ENCODE measurements around the gene PACSIN2.

The PACSIN2 gene

DNA sequence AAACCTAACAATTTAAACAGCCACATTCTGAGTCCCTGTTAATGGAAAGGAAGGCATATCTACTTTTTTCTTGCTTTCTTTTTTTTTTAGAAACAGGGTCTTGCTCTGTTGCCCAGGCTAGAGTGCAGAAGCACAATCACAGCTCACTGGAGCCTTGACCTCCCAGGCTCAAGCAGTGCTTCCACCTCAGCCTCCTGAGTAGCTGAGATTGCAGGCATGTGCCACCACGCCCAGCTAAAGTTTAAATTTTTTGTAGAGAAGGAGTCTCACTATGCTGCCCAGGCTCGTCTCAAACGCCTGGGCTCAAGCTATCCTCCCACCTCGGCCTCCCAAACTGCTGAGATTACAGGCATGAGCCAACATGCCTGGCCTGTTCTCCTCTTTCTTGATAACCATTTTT lies 183.2 kb downstream of the PACSIN2 start:
- Histone ChIP-seq H2BK12ac (ENCODE audit: low read length in 2 of 2) (no peak overlapping the region), H3K23ac (ENCODE audit: low read length in 2 of 2) (no peak overlapping the region), H3K14ac (ENCODE audit: low read length in 2 of 2) (no peak overlapping the region), H3K9me3 (ENCODE audit: control insufficient read depth, low read length) (no peaks in the 10 kb centered on the region), H3K27ac (ENCODE audit: low read length, poor library complexity, severe bottlenecking) (no peak overlapping the region), H3K36me3 (ENCODE audit: control insufficient read depth in 1 of 2, insufficient read depth in 2 of 2, low read depth in 1 of 2, low read length in 2 of 2) (peaks cover 44 to 88% of the 10 kb centered on the region in 2 experiments), H3K9ac (ENCODE audit: low read length) (no peak overlapping the region), H2BK120ac (ENCODE audit: low read depth, low read length) (no peak overlapping the region), H3K4me2 (ENCODE audit: low read length, poor library complexity, severe bottlenecking) (no peak overlapping the region), H4K8ac (ENCODE audit: low read length) (no peak overlapping the region), H3K27me3 (ENCODE audit: control insufficient read depth in 1 of 2, insufficient read depth in 1 of 2, low read length in 2 of 2) (no peaks in the 10 kb centered on the region), H2BK5ac (ENCODE audit: low read depth, low read length, poor library complexity, severe bottlenecking) (no peak overlapping the region), H2AK5ac (ENCODE audit: low read length, severe bottlenecking) (no peak overlapping the region), H3K18ac (ENCODE audit: low read depth in 1 of 2, low read length in 2 of 2) (no peak overlapping the region), H3K79me1 (replicated peaks; ENCODE audit: low read length, poor library complexity, severe bottlenecking) (peaks cover 20% of the 10 kb centered on the region), H4K91ac (ENCODE audit: low read length) (no peak overlapping the region), H2AFZ (ENCODE audit: low read depth, low read length) (no peak overlapping the region), H3K4me1 (ENCODE audit: control insufficient read depth, insufficient read depth, low read depth, low read length) (no peaks in the 10 kb centered on the region), H3K4ac (ENCODE audit: low read depth in 1 of 2, low read length in 2 of 2) (no peak overlapping the region), H2BK15ac (ENCODE audit: low read depth, poor library complexity, severe bottlenecking) (no peak overlapping the region), H3K4me3 (ENCODE audit: insufficient read depth in 1 of 2, low read depth in 1 of 2, low read length in 2 of 2) (no peak overlapping the region)
- no peak for DNase-seq
- 100% methylated on average over 3 of the region's 4 CpGs for WGBS

DNA sequence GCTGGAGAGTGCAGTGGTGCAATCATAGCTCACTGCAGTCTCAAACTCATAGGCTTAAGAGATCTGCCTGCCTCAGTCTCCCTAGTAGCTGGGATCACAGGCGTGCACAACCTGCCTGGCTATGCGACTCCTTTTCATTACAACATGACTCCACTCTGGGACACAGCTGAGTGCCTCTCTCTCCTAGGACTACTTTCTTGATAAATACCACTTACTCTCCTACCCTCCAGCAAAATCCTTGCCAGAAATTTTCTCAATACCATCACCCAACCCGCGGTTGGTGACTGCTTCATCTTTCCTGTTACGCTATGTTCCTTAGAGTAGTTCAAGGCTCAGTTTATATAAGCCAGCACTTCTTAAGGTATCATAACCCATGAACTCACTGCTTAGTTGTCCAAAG lies 184.8 kb downstream of the PACSIN2 start:
- WGBS: 97% methylated on average over 5 of the region's 5 CpGs
- H3K4me1 ChIP-seq (ENCODE audit: control insufficient read depth, insufficient read depth, low read depth, low read length): no peaks in the 10 kb centered on the region
- no peak for DNase-seq

DNA sequence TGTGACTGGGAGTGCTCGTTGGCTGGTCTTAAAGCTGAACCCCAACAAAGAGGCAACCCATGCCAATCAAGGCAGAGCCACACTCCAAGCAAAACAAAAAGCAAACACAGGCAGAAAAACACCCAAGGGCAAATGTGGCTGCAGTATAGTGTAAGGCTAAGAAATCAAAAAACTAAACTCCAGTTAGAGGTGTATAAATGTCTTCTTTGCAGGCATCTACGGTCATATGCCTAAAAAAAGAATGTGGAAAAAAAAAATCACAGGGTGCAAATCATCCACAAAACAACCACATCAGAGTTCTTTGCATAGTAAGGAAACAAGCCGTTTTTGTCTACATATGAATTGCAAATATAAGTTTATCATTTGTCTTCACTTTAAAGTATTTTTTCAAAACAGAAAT lies 185.6 kb downstream of the PACSIN2 start:
- Histone ChIP-seq H3K36me3 (ENCODE audit: control insufficient read depth in 1 of 2, insufficient read depth in 2 of 2, low read depth in 1 of 2, low read length in 2 of 2) (peaks cover 50 to 89% of the 10 kb centered on the region in 2 experiments), H3K18ac (ENCODE audit: low read depth in 1 of 2, low read length in 2 of 2) (no peak overlapping the region), H2BK5ac (ENCODE audit: low read depth, low read length, poor library complexity, severe bottlenecking) (no peak overlapping the region), H2BK15ac (ENCODE audit: low read depth, poor library complexity, severe bottlenecking) (no peak overlapping the region), H3K4me3 (ENCODE audit: insufficient read depth in 1 of 2, low read depth in 1 of 2, low read length in 2 of 2) (no peak overlapping the region), H4K8ac (ENCODE audit: low read length) (no peak overlapping the region), H4K91ac (ENCODE audit: low read length) (no peak overlapping the region), H3K27me3 (ENCODE audit: control insufficient read depth in 1 of 2, insufficient read depth in 1 of 2, low read length in 2 of 2) (no peaks in the 10 kb centered on the region), H2AK5ac (ENCODE audit: low read length, severe bottlenecking) (no peak overlapping the region), H2BK120ac (ENCODE audit: low read depth, low read length) (no peak overlapping the region), H3K9ac (ENCODE audit: low read length) (no peak overlapping the region), H2AFZ (ENCODE audit: low read depth, low read length) (no peak overlapping the region), H3K4me1 (ENCODE audit: control insufficient read depth, insufficient read depth, low read depth, low read length) (no peaks in the 10 kb centered on the region), H3K4ac (ENCODE audit: low read depth in 1 of 2, low read length in 2 of 2) (no peak overlapping the region), H3K14ac (ENCODE audit: low read length in 2 of 2) (no peak overlapping the region), H2BK12ac (ENCODE audit: low read length in 2 of 2) (no peak overlapping the region), H3K9me3 (ENCODE audit: control insufficient read depth, low read length) (no peaks in the 10 kb centered on the region), H3K27ac (ENCODE audit: low read length, poor library complexity, severe bottlenecking) (no peak overlapping the region), H3K23ac (ENCODE audit: low read length in 2 of 2) (no peak overlapping the region), H3K4me2 (ENCODE audit: low read length, poor library complexity, severe bottlenecking) (no peak overlapping the region), H3K79me1 (replicated peaks; ENCODE audit: low read length, poor library complexity, severe bottlenecking) (peaks cover 17% of the 10 kb centered on the region)
- no peak for DNase-seq
- WGBS: no CpG with 5 or more reads among the region's 3 CpGs

More for the DNA sequence above, 184.8 kb downstream of the PACSIN2 start:
- Histone ChIP-seq H2BK12ac (ENCODE audit: low read length in 2 of 2) (no peak overlapping the region), H3K4me2 (ENCODE audit: low read length, poor library complexity, severe bottlenecking) (no peak overlapping the region), H2AFZ (ENCODE audit: low read depth, low read length) (no peak overlapping the region), H3K27ac (ENCODE audit: low read length, poor library complexity, severe bottlenecking) (no peak overlapping the region), H3K4ac (ENCODE audit: low read depth in 1 of 2, low read length in 2 of 2) (no peak overlapping the region), H3K23ac (ENCODE audit: low read length in 2 of 2) (no peak overlapping the region), H3K79me1 (replicated peaks; ENCODE audit: low read length, poor library complexity, severe bottlenecking) (peaks cover 12% of the 10 kb centered on the region), H3K4me3 (ENCODE audit: insufficient read depth in 1 of 2, low read depth in 1 of 2, low read length in 2 of 2) (no peak overlapping the region), H3K27me3 (ENCODE audit: control insufficient read depth in 1 of 2, insufficient read depth in 1 of 2, low read length in 2 of 2) (no peaks in the 10 kb centered on the region), H2AK5ac (ENCODE audit: low read length, severe bottlenecking) (no peak overlapping the region), H3K14ac (ENCODE audit: low read length in 2 of 2) (no peak overlapping the region), H3K9ac (ENCODE audit: low read length) (no peak overlapping the region), H2BK5ac (ENCODE audit: low read depth, low read length, poor library complexity, severe bottlenecking) (no peak overlapping the region), H3K9me3 (ENCODE audit: control insufficient read depth, low read length) (no peaks in the 10 kb centered on the region), H4K91ac (ENCODE audit: low read length) (no peak overlapping the region), H2BK15ac (ENCODE audit: low read depth, poor library complexity, severe bottlenecking) (no peak overlapping the region), H4K8ac (ENCODE audit: low read length) (no peak overlapping the region), H3K36me3 (ENCODE audit: control insufficient read depth in 1 of 2, insufficient read depth in 2 of 2, low read depth in 1 of 2, low read length in 2 of 2) (peaks cover 43 to 89% of the 10 kb centered on the region in 2 experiments), H3K18ac (ENCODE audit: low read depth in 1 of 2, low read length in 2 of 2) (no peak overlapping the region), H2BK120ac (ENCODE audit: low read depth, low read length) (no peak overlapping the region)

DNA sequence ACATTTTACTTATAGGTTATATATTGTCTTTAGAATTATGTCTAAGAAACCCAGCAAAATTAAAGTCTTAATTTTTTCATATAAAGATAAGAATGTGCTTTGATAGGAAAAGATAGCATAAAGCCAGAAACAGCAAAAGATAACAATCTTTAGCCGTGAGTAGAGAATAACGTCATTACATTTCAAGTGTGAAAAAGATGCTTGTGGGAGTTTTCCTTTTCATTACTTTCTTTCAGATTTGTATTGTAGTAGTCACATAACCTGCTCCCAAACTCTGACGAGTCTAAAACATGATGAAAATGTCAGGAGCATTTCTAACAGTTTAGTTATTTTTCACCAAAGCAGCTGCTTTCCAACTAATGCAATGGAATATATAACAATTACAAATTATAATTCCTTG lies 189.2 kb downstream of the PACSIN2 start:
- Histone ChIP-seq H3K18ac (ENCODE audit: low read depth in 1 of 2, low read length in 2 of 2) (no peak overlapping the region), H2BK5ac (ENCODE audit: low read depth, low read length, poor library complexity, severe bottlenecking) (no peak overlapping the region), H3K36me3 (ENCODE audit: control insufficient read depth in 1 of 2, insufficient read depth in 2 of 2, low read depth in 1 of 2, low read length in 2 of 2) (peaks cover 43 to 90% of the 10 kb centered on the region in 2 experiments), H3K9ac (ENCODE audit: low read length) (no peak overlapping the region), H3K4me1 (ENCODE audit: control insufficient read depth, insufficient read depth, low read depth, low read length) (no peaks in the 10 kb centered on the region), H3K79me1 (replicated peaks; ENCODE audit: low read length, poor library complexity, severe bottlenecking) (peaks cover 17% of the 10 kb centered on the region), H2BK120ac (ENCODE audit: low read depth, low read length) (no peak overlapping the region), H4K8ac (ENCODE audit: low read length) (no peak overlapping the region), H3K4me3 (ENCODE audit: insufficient read depth in 1 of 2, low read depth in 1 of 2, low read length in 2 of 2) (no peak overlapping the region), H2BK15ac (ENCODE audit: low read depth, poor library complexity, severe bottlenecking) (no peak overlapping the region), H3K27me3 (ENCODE audit: control insufficient read depth in 1 of 2, insufficient read depth in 1 of 2, low read length in 2 of 2) (no peaks in the 10 kb centered on the region), H3K14ac (ENCODE audit: low read length in 2 of 2) (no peak overlapping the region), H3K27ac (ENCODE audit: low read length, poor library complexity, severe bottlenecking) (no peak overlapping the region), H2AK5ac (ENCODE audit: low read length, severe bottlenecking) (no peak overlapping the region), H3K4me2 (ENCODE audit: low read length, poor library complexity, severe bottlenecking) (no peak overlapping the region), H2AFZ (ENCODE audit: low read depth, low read length) (no peak overlapping the region), H3K9me3 (ENCODE audit: control insufficient read depth, low read length) (peaks cover 8% of the 10 kb centered on the region), H2BK12ac (ENCODE audit: low read length in 2 of 2) (no peak overlapping the region), H4K91ac (ENCODE audit: low read length) (no peak overlapping the region), H3K4ac (ENCODE audit: low read depth in 1 of 2, low read length in 2 of 2) (no peak overlapping the region), H3K23ac (ENCODE audit: low read length in 2 of 2) (no peak overlapping the region)
- WGBS: 100% methylated on average over 1 of the region's 3 CpGs
- DNase-seq: no peak
